GM10847 (cell line): ENCODE results near the gene CCDC88B.

Experiments used
- POLR2A ChIP-seq: IDR thresholded peaks from 2 replicates; pipeline ENCODE4 v1.6.1; 2011; ENCODE audit not compliant: insufficient read length; ENCODE audit errors: extremely low read depth

CCDC88B gene

DNA sequence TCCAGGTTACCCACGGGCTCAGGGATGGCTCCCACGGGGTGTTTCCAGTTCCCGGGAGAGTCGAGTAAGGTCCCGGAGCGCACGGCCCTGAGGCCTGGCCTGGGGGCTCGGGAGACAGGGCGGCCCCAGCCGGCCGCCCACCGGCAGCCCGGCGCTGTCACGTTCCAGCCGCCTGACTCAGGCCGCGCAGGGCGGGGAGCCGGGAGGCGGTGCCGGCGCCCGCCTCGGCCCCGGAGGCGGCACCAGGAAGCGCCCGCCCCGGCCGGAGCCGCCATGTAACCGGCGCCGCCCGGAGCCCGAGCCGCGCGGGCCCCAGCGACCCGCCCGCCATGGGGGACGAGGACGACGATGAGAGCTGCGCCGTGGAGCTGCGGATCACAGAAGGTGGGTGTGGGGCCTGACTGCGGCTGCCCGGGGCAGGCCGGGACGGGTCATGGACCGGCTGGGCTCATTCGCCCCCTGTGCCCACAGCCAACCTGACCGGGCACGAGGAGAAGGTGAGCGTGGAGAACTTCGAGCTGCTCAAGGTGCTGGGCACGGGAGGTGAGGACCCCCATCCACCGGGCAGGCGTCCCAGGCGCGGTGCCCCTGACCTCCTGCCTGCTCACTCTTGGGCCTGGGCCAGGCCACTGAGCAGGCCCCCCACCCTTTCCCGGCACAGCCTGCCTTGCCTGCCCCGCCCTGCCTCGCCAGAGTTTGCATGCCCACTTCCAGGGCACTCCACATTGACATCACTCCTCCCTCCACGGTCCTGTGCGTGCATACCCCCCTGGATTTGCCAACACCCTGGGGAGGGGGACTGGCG is 19.1 kb downstream of the CCDC88B start, which contains the start of gene RPS6KA4:
Gene RPS6KA4, plus strand, starts transcription at position 256 of the 805 bp plus-strand sequence. Its CDS starts 74 bp downstream, at position 330.
- peak; percentile 53 for TF ChIP-seq POLR2A

DNA sequence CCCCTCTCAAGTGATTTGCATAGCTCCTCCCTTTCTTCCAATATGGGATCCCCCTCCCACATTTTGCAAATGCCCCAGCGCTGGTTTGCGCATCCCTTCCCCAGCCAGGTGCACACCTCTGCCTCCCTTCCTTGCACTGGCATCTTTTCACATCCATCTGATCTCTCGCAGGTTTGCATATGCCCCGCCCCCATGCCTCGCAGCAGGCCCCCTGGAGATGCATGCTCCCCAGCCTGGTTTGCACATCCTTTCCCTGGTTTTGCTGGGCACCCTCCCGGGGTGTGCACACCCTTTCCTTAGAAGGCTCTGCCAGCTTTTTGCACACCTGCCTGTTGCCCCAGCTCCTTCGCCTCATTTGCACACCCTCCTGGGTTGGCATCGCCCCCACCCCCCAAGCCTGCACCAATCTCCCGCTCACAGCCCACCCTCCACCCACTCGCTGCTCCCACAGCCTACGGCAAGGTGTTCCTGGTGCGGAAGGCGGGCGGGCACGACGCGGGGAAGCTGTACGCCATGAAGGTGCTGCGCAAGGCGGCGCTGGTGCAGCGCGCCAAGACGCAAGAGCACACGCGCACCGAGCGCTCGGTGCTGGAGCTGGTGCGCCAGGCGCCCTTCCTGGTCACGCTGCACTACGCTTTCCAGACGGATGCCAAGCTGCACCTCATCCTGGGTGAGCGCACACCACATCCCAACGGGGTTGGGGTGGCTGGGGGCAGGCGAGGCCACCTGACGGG is 19.9 kb downstream of the CCDC88B start:
- no peak for TF ChIP-seq POLR2A

DNA sequence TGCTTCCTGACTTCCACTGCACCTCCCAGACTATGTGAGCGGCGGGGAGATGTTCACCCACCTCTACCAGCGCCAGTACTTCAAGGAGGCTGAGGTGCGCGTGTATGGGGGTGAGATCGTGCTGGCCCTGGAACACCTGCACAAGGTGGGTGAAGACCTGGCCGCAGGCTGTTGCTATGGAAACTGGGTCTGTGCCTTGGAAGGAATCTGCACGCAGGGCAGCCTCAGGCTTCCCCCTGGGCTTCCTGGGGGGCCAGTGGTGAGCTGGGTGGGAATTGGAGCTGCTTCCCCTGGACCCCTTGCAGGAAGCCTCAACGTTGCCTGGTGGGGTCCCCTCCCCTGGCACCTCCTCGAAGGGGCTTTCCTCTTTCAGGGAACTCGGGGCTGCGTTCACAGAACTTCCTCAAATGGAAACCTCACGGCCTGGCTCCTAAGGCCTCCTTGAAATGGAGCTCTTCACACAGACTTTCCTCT is 20.5 kb downstream of the CCDC88B start:
- no peak for TF ChIP-seq POLR2A

DNA sequence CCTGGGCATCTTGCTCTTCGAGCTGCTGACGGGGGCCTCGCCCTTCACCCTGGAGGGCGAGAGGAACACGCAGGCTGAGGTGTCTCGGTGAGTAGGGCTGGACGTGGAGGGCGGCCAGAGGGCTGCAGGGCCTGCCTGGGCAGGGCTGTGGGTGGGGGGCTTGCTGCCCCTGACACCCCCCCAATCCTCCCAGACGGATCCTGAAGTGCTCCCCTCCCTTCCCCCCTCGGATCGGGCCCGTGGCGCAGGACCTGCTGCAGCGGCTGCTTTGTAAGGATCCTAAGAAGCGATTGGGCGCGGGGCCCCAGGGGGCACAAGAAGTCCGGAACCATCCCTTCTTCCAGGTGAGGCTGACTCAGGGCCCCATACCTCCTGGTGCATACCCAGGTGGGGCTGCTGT is 21.7 kb downstream of the CCDC88B start:
- TF ChIP-seq POLR2A: no peak

DNA sequence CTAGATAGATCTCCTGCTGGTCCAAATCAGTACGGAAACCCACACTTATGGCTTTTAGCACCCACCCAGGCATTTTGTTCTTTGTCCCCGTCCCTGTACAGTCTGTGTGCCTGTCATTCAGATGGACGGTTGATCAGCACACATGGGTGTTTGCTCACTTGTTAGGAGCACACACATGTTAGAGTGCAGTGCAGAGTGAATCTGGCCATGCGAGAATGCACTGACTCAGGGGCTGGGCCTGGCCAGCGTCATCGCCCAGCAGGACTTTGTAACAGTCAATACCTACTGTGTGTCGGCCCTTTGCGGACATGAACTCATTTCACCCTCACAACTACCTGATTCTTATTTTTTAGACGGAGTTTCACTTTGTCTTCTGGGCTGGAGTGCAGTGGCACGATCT is 22.3 kb downstream of the CCDC88B start:
- TF ChIP-seq POLR2A: no peak

DNA sequence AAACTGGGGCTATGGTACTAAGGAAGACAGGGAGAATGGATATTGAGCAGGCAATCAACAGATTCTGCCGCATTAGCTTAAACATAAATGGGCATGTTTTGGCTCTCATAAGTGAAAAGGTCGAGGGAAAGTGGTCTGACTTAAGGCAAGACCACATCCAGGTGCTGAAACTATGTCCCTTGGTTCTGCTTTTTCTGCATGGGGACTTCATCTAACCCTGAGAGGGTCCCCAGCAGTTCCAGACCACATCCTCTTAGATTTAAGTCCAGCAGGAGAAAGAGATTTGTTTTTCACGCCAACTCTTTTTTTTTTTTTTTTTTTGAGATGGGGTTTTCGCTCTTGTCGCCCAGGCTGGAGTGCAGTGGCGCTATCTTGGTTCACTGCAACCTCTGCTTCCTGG is 24.4 kb downstream of the CCDC88B start:
- no peak for TF ChIP-seq POLR2A

DNA sequence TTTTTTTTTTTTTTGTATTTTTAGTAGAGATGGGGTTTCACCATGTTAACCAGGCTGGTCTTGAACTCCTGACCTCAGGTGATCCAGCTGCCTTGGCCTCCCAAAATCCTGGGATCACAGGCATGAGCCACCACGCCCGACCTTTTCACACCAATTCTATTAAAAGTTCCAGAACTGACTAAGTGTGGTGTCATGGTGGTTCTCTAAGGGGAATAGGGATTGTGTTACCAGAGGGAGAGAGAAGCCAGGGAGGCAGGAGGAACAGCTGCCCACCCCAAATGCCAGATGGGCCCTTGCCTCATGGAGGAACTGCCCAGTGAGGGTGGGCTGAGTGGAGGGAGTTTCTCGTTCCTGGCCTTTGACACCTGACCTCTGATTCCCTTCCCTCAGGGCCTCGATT is 24.9 kb downstream of the CCDC88B start:
- no peak for TF ChIP-seq POLR2A

DNA sequence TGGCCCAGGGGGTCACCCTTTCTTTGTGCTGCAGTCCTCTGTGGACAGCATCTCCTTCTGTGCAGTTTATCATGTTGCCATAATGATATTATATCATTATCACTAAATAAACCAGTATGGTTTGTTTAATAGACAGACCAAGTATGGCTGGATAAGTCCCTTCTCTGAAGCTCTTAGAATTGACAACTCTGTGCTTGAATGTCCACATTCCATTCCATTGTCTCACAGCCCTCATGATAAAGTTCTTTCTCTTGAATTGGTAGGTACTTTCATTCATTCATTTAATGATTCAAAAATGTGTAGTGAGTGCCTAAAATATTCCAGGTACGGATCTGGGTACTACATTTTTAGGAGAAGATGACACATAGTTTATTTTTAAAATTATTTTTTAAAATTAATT is 26.7 kb downstream of the CCDC88B start:
- TF ChIP-seq POLR2A: no peak

DNA sequence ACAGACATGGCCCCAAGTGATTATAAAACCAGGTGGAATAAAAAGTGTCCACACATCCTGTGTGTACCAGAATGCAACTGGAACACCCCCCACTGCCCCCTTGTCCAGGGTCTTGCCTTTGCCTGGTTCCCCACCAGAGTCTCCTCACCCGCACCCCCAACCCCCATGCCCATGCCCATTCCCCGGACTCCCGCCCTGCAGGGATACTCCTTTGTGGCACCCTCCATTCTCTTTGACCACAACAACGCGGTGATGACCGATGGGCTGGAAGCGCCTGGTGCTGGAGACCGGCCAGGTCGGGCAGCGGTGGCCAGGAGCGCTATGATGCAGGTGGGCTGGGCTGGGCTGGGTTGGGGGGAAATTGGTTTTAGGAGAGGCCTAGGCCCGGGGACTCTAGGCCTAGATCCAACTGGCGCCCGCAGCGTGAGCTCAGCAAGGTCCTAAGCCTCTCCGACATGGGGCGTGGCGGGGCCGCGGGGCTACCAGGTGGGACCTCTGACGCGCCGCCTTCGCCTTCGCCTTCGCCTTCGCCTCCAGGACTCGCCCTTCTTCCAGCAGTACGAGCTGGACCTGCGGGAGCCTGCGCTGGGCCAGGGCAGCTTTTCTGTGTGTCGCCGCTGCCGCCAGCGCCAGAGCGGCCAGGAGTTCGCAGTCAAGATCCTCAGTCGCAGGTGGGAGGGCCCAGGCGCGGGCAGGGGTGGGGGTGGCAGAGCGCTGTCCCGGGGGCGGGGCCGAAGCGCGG is 28.1 kb downstream of the CCDC88B start:
- no peak for TF ChIP-seq POLR2A

DNA sequence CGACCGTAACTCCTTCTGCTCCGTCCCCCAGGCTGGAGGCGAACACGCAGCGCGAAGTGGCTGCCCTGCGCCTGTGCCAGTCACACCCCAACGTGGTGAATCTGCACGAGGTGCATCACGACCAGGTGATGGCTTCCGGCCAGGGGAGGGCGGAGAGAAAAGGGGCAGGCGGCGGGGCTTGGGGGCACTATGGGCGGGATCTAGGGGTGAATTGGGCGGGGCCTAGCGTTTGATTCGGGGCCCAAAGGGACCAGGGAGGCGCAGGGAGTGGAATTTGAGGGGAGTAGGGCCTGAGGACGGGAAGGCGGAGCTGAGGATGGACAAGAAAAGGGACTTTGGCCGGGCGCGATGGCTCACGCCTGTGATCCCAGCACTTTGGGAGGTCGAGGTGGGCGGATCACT is 28.7 kb downstream of the CCDC88B start:
- no peak for TF ChIP-seq POLR2A

DNA sequence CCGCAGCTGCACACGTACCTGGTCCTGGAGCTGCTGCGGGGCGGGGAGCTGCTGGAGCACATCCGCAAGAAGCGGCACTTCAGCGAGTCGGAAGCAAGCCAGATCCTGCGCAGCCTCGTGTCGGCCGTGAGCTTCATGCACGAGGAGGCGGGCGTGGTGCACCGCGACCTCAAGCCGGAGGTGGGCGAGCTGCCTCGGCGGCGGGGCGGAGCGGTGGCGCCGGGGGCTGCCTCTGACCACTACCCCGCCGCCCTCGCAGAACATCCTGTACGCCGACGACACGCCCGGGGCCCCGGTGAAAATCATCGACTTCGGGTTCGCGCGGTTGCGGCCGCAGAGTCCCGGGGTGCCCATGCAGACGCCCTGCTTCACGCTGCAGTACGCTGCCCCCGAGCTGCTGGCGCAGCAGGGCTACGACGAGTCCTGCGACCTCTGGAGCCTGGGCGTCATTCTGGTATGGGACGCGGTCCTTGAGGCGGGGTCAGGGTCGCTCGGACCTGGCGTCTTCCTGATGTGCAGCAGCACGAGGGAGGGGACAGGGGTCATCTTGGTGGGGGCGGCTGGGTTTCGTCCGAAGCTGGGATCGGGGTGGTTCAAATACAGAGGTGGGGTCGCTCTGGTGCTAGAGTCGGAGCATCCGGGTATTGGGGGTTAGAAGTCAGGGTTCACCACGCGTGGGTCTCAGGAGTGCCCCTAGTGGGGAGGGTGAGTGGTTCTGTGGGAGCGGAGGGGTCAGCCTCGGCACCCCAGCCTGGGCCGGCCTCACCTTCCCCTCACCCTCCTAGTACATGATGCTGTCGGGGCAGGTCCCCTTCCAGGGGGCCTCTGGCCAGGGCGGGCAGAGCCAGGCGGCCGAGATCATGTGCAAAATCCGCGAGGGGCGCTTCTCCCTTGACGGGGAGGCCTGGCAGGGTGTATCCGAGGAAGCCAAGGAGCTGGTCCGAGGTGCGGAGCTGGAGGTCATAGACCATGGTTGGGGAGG is 29.7 kb downstream of the CCDC88B start:
- TF ChIP-seq POLR2A: no peak

DNA sequence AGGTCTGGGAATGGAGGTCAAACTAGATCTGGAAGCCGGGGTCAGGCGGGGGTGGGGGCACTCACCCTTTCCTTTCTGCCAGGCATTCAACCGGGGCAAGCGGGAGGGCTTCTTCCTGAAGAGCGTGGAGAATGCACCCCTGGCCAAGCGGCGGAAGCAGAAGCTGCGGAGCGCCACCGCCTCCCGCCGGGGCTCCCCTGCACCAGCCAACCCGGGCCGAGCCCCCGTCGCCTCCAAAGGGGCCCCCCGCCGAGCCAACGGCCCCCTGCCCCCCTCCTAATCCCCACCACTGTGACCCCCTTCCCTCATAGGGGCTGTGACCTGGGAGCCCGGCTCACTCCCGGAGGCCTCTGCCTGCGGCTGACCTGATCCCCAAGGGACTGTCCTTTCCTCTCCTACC is 31.2 kb downstream of the CCDC88B start:
- no peak for TF ChIP-seq POLR2A

DNA sequence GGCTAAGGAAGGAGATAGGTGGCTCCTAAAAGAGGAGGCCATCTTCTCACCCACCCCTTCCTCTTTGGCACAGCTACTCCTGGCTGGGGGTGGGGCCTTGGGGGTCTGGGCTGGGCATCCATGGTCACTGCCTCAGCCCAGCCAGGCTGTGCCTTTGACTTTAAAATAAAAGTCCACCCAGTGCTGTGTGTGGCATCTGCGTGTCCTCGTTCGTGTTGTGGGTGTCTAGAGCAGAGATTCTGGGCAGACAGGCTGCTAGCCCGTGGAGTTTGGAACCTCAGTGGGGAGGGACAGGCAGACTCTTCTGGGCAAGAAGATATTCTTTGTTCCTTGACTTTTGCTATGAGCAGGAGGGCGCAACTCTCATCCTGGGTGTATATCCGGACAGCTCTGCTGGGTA is 32.0 kb downstream of the CCDC88B start:
- TF ChIP-seq POLR2A: no peak

DNA sequence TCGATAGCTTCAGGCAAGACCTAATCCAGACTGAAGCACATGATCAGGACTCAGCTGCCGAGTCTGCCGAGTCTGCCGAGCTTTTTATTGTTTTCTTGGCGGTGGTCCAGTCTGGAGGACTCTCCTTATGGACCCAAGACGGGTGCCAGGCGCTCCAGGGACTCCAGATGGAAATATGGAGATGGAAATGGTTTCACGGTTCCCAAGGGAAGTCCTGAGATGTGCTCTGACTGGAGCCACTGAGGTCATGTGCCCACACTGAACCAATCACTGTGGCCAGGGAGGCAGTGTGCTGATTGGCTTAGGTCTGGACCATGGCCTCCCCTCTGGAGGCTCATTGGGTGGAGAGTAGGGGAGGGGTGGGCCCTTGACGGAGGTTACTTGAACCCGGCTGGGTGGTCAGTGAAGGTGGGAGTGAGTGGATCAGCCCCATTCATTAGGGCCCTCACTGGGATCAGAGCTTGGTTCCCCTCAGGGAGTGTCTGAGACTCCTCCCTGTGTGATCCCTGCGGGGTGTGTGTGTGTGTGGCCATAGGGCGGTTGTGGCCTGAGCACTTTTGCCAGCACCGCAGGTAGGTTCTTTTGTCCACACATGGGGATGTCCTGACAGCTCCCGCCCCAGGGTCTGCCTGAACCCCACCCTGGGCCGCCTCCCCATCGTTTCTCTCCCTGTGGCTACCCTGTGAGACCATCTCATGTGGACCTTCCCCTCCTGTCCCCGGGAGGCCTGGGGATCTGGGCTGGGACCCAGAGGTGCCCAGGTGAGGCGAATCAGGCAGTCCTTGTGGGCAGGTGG is 33.0 kb downstream of the CCDC88B start:
- TF ChIP-seq POLR2A: no peak
